Trophoblast cell (in vitro differentiated cells and primary cell): ENCODE data around the gene THUMPD1.

Source experiments
- DNase-seq, 2 donors: peaks; one replicate each; pipeline ENCODE4 v3.0.0-alpha.2; 2016
- H2AFZ ChIP-seq: 2 replicates; pipeline ENCODE4 v1.6.1; 2013; ENCODE audit warnings: low read length, moderate library complexity, mild to moderate bottlenecking; ENCODE audit not compliant: insufficient read depth, poor library complexity
- H2AK5ac ChIP-seq: 2 replicates; pipeline ENCODE4 v1.6.1; 2013; ENCODE audit warnings: mild to moderate bottlenecking, low read length
- H2BK120ac ChIP-seq: 2 replicates; pipeline ENCODE4 v1.6.1; 2013; ENCODE audit warnings: low read length, mild to moderate bottlenecking, moderate library complexity; ENCODE audit not compliant: insufficient read depth, poor library complexity
- H2BK12ac ChIP-seq: 2 replicates; pipeline ENCODE4 v1.6.1; 2013; ENCODE audit warnings: mild to moderate bottlenecking, low read length, moderate library complexity
- H2BK5ac ChIP-seq: 2 replicates; pipeline ENCODE4 v1.6.1; 2013; ENCODE audit warnings: low read length, low read depth, moderate library complexity, mild to moderate bottlenecking; ENCODE audit not compliant: poor library complexity
- H3K14ac ChIP-seq: 2 replicates; pipeline ENCODE4 v1.6.1; 2013; ENCODE audit warnings: mild to moderate bottlenecking, low read length
- H3K18ac ChIP-seq: 2 replicates; pipeline ENCODE4 v1.6.1; 2013; ENCODE audit warnings: mild to moderate bottlenecking, low read length
- H3K23ac ChIP-seq: 2 replicates; pipeline ENCODE4 v1.6.1; 2013; ENCODE audit warnings: low read length
- H3K27ac ChIP-seq: 2 replicates; pipeline ENCODE4 v1.5.1; 2013; ENCODE audit warnings: low read depth, mild to moderate bottlenecking, inconsistent platforms, low read length, moderate library complexity
- H3K27me3 ChIP-seq: 2 replicates; pipeline ENCODE4 v1.6.1; 2013; ENCODE audit warnings: inconsistent platforms, mild to moderate bottlenecking, low read length, moderate library complexity; ENCODE audit not compliant: insufficient read depth
- H3K36me3 ChIP-seq, 2 experiments: 1 replicate in 1 of 2; 2 replicates in 1 of 2; pipeline ENCODE4 v1.6.1; 2013; ENCODE audit warnings: low read length in 2 of 2, mild to moderate bottlenecking in 2 of 2, moderate library complexity in 1 of 2; ENCODE audit not compliant: insufficient read depth in 2 of 2, control insufficient read depth in 1 of 2
- H3K4ac ChIP-seq: 2 replicates; pipeline ENCODE4 v1.6.1; 2013; ENCODE audit warnings: low read depth, mild to moderate bottlenecking, low read length, moderate library complexity
- H3K4me1 ChIP-seq, 2 experiments: 1 replicate in 1 of 2; 2 replicates in 1 of 2; pipeline ENCODE4 v1.6.1; 2013; ENCODE audit warnings: low read length in 2 of 2, mild to moderate bottlenecking in 2 of 2, moderate library complexity in 1 of 2; ENCODE audit not compliant: insufficient read depth in 2 of 2, control insufficient read depth in 1 of 2
- H3K4me2 ChIP-seq: 2 replicates; pipeline ENCODE4 v1.6.1; 2013; ENCODE audit warnings: inconsistent platforms, mild to moderate bottlenecking, low read length, moderate library complexity
- H3K4me3 ChIP-seq: 2 replicates; pipeline ENCODE4 v1.5.1; 2013; ENCODE audit warnings: mild to moderate bottlenecking, low read depth, low read length, inconsistent platforms
- H3K79me1 ChIP-seq: one replicate; pipeline ENCODE4 v1.6.1; 2013; ENCODE audit warnings: low read length
- H3K79me2 ChIP-seq: 2 replicates; pipeline ENCODE4 v1.6.1; 2013; ENCODE audit warnings: low read length, mild to moderate bottlenecking; ENCODE audit not compliant: control insufficient read depth, insufficient read depth, poor library complexity
- H3K9ac ChIP-seq: 2 replicates; pipeline ENCODE4 v1.6.1; 2013; ENCODE audit warnings: mild to moderate bottlenecking, low read length
- H3K9me3 ChIP-seq: 2 replicates; pipeline ENCODE4 v1.6.1; 2013; ENCODE audit warnings: low read depth, mild to moderate bottlenecking, control low read depth, inconsistent platforms, low read length; ENCODE audit not compliant: insufficient read depth
- H4K12ac ChIP-seq: 2 replicates; pipeline ENCODE4 v1.6.1; 2013; ENCODE audit warnings: low read depth, mild to moderate bottlenecking, low read length, moderate library complexity
- H4K8ac ChIP-seq: 2 replicates; pipeline ENCODE4 v1.6.1; 2013; ENCODE audit warnings: low read depth, mild to moderate bottlenecking, low read length, moderate library complexity
- H4K91ac ChIP-seq: one replicate; pipeline ENCODE4 v1.6.1; 2013; ENCODE audit warnings: low read depth, mild to moderate bottlenecking, low read length, moderate library complexity
- WGBS: extraction: QIAGEN DNeasy Blood & Tissue Kit; methylation state at CpG from one replicate; pipeline ENCODE4 v1.1.7; 2013; ENCODE audit warnings: missing lambda C conversion rate; ENCODE audit not compliant: insufficient read length, insufficient coverage; ENCODE audit errors: extremely low coverage; 5-methylcytosine and 5-hydroxymethylcytosine counted together

The THUMPD1 gene

DNA sequence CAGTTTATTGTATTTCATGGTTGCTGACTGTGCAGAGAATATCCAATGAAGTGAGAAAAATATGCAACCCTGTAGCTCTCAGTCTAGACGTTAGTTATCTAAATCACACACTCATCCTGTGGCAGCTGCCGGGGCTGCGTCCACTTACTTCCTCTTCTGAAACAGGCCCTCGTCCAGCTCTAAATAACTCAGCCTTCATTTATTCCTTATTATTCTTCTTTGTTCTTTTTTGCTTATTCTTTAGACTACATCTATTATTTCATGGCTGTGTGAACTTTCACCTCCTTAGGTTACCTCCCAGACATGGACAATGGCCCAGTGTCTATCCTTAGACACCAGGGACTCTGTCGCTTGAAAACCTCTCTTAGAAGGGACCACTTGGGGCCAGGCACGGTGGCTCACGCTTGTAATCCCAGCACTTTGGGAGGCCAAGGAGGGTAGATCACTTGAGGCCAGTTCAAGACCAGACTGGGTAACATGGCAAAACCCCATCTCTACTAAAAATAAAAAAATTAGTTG lies 3.4 kb upstream of the THUMPD1 start:
- Histone ChIP-seq H3K4me3 (no peak overlapping the region), H3K79me2 (peaks cover 8% of the 10 kb centered on the region), H2BK5ac (no peak overlapping the region), H3K4me2 (no peak overlapping the region), H2BK12ac (no peak overlapping the region), H2AK5ac (no peak overlapping the region), H4K8ac (no peak overlapping the region), H3K79me1 (peaks cover 2% of the 10 kb centered on the region), H3K36me3 (peaks cover 0 to 1% of the 10 kb centered on the region in 2 experiments), H2AFZ (no peak overlapping the region), H3K9ac (no peak overlapping the region), H3K4me1 (no peaks in the 10 kb centered on the region), H4K12ac (no peak overlapping the region), H3K27ac (no peak overlapping the region), H4K91ac (no peak overlapping the region), H2BK120ac (no peak overlapping the region), H3K14ac (no peak overlapping the region), H3K18ac (no peak overlapping the region), H3K9me3 (peaks cover 5% of the 10 kb centered on the region), H3K4ac (no peak overlapping the region), H3K23ac (no peak overlapping the region), H3K27me3 (no peaks in the 10 kb centered on the region)
- DNase-seq, result no peak
- no CpG with 5 or more reads among the region's 7 CpGs for WGBS

DNA sequence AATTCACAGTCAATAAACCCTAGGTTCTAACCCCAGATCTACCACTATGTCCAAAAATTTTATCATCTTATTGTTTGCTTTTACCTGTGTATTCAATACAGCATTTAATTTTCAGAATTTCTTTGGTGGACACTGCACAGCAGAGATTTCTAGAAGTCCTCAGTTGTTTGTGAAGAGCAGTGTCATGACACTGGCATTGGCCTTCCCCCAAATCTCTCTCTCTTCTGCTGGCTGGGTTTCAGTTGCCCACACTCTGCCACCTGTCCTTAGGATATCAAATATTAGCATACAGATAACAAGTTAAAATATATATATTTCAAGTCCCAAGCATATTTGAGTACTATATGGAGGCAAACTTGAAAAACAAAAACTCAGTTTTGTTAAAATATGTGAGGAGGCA lies 2.0 kb upstream of the THUMPD1 start:
- Histone ChIP-seq H3K4ac (no peak overlapping the region), H3K9ac (no peak overlapping the region)

DNA sequence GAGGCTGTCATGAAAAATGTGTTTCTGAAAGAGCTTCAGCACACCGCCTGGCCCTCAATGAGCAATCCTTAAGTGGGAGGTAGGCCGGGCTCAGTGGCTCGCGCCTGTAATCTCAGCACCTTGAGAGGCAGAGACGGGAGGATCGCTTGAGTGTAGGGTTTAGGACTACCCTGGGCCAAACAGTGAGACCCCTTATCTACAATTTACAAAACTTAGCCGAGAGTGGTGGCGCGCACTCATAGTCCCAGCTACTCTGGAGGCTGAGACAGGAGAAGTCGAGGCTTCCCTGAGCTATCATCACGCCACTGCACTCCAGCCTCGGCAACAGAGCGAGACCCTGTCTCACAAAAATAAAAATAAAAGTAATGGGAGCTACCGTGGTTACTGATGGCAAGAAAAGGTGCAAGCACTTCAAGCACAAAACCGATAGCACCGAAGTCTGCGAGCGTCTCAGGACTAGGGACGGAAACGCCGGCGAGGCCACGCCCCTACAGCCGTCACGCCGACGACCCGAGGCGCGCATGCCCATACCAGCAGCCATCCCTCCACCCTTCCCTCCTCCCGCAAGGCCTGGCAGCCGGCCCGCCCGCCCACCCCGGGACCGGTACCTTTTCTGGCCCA lies 607 bp downstream of the THUMPD1 start:
- peaks cover 2% of the 10 kb centered on the region for H3K79me1 ChIP-seq

More for the DNA sequence above, 2.0 kb upstream of the THUMPD1 start:
- Histone ChIP-seq H4K91ac (no peak overlapping the region), H3K79me2 (peaks cover 8% of the 10 kb centered on the region), H2AFZ (no peak overlapping the region), H3K79me1 (peaks cover 2% of the 10 kb centered on the region), H2AK5ac (no peak overlapping the region), H4K12ac (no peak overlapping the region), H3K36me3 (peaks cover 1 to 3% of the 10 kb centered on the region in 2 experiments), H3K4me2 (no peak overlapping the region), H2BK5ac (no peak overlapping the region), H3K27me3 (no peaks in the 10 kb centered on the region), H3K23ac (no peak overlapping the region), H3K4me3 (no peak overlapping the region), H2BK120ac (no peak overlapping the region), H4K8ac (no peak overlapping the region), H3K14ac (no peak overlapping the region), H3K4me1 (no peaks in the 10 kb centered on the region), H3K18ac (no peak overlapping the region), H2BK12ac (no peak overlapping the region), H3K9me3 (peaks cover 5% of the 10 kb centered on the region), H3K27ac (no peak overlapping the region)
- no peak for DNase-seq

DNA sequence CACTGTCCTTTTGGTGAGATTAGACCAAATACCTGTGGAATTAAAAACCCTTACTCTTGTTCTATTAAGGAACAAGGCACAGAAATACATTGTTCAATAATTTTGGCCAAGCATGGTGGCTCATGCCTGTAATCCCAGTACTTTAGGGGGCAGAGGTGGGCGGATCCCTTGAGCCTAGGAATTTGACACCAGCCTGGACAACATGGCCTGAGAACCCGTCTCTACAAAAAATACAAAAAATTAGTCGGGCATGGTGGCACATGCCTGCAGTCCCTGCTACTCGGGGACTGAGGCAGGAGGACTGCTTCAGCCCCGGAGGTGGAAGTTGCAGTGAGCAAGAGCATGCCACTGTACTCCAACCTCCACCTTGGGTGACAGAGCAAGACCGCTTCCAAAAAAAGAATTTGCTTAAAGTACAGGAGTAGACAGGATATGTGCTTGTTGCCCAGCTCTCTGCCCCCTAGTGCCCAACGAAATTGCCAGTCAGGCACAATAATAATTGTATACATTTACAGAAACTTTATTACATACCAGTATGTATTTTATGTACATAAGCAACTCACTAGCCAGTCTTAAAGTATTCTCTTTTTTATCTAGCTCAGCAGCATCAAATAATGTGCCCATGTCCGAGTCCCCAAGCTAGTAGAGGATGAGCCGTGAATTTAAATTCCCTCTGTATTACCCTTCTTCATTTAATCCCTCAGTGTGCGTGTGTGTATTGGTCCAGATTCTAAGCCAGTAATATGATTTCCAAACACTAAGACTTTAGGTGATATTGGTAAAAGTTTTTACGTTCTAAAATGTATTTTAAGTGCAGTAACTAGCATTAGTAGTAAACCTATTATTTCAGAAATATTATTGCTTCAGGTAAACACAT lies 1.4 kb downstream of the THUMPD1 start:
- no peak for DNase-seq

More for the DNA sequence above, 607 bp downstream of the THUMPD1 start:
- Histone ChIP-seq H3K4me1 (no peaks in the 10 kb centered on the region), H3K4me2 (peak overlapping the region; percentile 66), H3K79me2 (peaks cover 8% of the 10 kb centered on the region), H3K4ac (peak overlapping the region; percentile 30), H2BK12ac (no peak overlapping the region), H2AFZ (peak overlapping the region; percentile 6), H4K8ac (peak overlapping the region; percentile 97), H3K4me3 (peak overlapping the region; percentile 98), H2AK5ac (no peak overlapping the region), H3K27me3 (no peaks in the 10 kb centered on the region), H2BK120ac (no peak overlapping the region), H3K14ac (peak overlapping the region; percentile 40), H3K18ac (peak overlapping the region; percentile 34), H4K12ac (no peak overlapping the region), H3K27ac (no peak overlapping the region), H3K23ac (no peak overlapping the region), H3K9ac (peak overlapping the region; percentile 90), H2BK5ac (peak overlapping the region; percentile 38), H3K36me3 (peaks cover 2 to 15% of the 10 kb centered on the region in 2 experiments), H4K91ac (peak overlapping the region; percentile 96), H3K9me3 (no peaks in the 10 kb centered on the region)
- DNase-seq, result peak; percentile 81 to 83
- no CpG with 5 or more reads among the region's 36 CpGs for WGBS

More for the DNA sequence above, 1.4 kb downstream of the THUMPD1 start:
- Histone ChIP-seq H3K9ac (no peak overlapping the region), H4K8ac (no peak overlapping the region), H4K12ac (no peak overlapping the region), H3K36me3 (peaks cover 2 to 15% of the 10 kb centered on the region in 2 experiments), H3K27me3 (no peaks in the 10 kb centered on the region), H2BK12ac (no peak overlapping the region), H3K27ac (no peak overlapping the region), H2BK5ac (no peak overlapping the region), H4K91ac (no peak overlapping the region), H2AFZ (no peak overlapping the region), H3K4me2 (peak overlapping the region; percentile 66), H3K14ac (no peak overlapping the region), H2BK120ac (no peak overlapping the region), H3K79me1 (peaks cover 2% of the 10 kb centered on the region), H3K4me3 (peak overlapping the region; percentile 98), H3K23ac (no peak overlapping the region), H3K9me3 (no peaks in the 10 kb centered on the region), H3K4ac (peak overlapping the region; percentile 75), H2AK5ac (no peak overlapping the region), H3K79me2 (peaks cover 8% of the 10 kb centered on the region), H3K4me1 (no peaks in the 10 kb centered on the region), H3K18ac (no peak overlapping the region)
- WGBS, result no CpG with 5 or more reads among the region's 11 CpGs
